ENCODE results near the gene NEDD4L. TPM values are rescaled to one million over a fixed set of nuclear protein-coding genes. Genes with fewer than 3 reads are reported as not detected.
"Not testable (repeated sequence)": the region's sequence is repeated elsewhere in the genome, so short reads cannot be mapped to it uniquely, and the experiment has no call there.

The NEDD4L gene
- total RNA-seq, 1 donor from 2014 or later, result 15.6 TPM

DNA sequence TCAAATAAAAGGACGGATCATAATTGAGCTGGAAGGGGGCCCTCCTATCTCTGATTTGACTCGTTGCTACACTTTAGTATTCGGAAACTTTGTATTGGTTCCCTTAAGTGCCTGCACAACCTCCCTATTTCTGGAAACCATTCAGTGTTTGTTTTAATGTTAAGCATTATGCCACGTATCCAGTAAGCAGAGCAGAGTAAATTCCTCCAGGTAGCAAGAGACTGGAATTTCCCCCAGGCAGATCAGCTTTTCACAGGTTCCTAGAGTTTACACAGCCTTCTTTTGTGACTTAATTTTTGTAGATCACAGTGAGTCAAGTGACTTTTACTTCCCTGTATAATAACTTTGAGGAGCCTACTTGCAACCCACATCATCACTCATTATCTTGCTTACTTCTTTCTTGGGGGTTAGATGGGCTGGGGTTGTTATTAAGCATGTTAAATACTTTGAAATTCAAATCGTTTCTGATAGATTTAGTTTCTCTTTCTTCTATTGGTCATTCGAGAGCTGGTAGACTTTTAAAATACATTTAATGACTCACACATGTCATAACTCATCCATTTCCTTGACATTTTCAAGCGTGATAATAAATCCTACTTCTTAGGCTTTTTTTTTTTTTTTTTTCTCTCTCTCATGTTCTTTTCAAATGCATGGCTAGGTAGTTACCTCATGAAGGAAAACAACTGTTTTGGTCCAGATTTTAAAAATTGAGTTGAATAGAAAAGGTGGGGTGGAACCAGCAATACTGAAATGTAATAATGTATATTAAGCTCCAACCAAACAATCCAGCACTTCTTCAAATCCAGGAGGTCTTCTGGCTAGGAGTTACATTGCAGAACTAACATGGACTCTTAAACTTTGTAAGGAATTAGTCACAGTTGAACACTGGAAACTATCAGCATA is 219.3 kb downstream of the NEDD4L start:
- no peaks in the 10 kb centered on the region for H3K9me3 ChIP-seq
- TF ChIP-seq, protein P1, sequence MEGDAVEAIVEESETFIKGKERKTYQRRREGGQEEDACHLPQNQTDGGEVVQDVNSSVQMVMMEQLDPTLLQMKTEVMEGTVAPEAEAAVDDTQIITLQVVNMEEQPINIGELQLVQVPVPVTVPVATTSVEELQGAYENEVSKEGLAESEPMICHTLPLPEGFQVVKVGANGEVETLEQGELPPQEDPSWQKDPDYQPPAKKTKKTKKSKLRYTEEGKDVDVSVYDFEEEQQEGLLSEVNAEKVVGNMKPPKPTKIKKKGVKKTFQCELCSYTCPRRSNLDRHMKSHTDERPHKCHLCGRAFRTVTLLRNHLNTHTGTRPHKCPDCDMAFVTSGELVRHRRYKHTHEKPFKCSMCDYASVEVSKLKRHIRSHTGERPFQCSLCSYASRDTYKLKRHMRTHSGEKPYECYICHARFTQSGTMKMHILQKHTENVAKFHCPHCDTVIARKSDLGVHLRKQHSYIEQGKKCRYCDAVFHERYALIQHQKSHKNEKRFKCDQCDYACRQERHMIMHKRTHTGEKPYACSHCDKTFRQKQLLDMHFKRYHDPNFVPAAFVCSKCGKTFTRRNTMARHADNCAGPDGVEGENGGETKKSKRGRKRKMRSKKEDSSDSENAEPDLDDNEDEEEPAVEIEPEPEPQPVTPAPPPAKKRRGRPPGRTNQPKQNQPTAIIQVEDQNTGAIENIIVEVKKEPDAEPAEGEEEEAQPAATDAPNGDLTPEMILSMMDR (IDR thresholded peaks at IDR 0.05), result no peak
- no peak for DNase-seq (ENCODE audit: low spot score in 2 of 2)
- H3K4me1 ChIP-seq, result no peaks in the 10 kb centered on the region
- no peaks in the 10 kb centered on the region for H3K27me3 ChIP-seq
- intact Hi-C loops (cut with DNase I), result no loop called here
- H3K27ac ChIP-seq, result no peak overlapping the region
- H3K4me3 ChIP-seq, result no peak overlapping the region
- no peaks in the 10 kb centered on the region for H3K36me3 ChIP-seq

DNA sequence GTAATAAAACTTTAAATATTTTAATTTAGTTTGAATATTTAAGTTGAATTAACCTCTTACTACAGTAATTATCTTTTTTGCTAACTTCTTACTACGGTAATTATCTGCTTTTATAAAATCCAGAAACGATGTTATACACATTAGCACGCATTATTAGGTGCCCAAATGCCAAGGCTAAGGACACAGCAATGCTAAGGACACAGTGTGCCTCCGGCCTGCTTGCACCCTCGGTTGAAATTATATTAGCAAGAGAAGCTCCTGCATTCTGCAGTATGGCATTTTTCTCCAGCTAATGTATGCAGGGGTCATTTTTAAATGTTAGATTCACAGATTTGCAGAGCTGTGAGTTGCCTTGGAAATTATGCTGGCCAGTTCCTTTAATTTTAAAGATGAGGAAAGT is 220.0 kb downstream of the NEDD4L start:
- no peak for DNase-seq (ENCODE audit: low spot score in 2 of 2)
- TF ChIP-seq, protein P1 (IDR thresholded peaks at IDR 0.05), result no peak
- no peak overlapping the region for H3K4me3 ChIP-seq
- H3K27ac ChIP-seq, result no peak overlapping the region
- no peaks in the 10 kb centered on the region for H3K36me3 ChIP-seq
- intact Hi-C loops (cut with DNase I), result no loop called here
- H3K9me3 ChIP-seq, result no peaks in the 10 kb centered on the region
- H3K27me3 ChIP-seq, result no peaks in the 10 kb centered on the region
- H3K4me1 ChIP-seq, result no peaks in the 10 kb centered on the region

DNA sequence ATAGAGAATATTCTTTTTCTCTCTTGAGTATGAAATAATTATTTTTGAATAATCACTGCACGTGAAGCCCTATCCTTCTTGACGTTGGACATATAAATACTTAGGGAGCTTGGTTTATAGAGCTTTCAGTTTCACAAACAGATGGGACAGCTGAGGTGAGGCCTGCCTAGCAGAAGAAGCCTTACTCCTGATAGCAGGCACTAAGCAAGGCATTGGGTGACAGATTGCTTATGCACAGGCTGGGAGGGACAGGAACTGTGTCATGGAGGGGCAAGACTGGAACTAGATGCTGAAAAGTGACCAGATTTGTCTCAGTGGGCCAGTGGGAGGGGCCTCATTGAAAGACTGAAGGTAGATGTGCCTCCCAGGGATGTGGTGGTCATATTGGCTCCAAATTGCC is 220.8 kb downstream of the NEDD4L start:
- TF ChIP-seq, protein P1 (IDR thresholded peaks at IDR 0.05), result no peak
- intact Hi-C loops (cut with DNase I), result no loop called here
- H3K4me1 ChIP-seq, result no peaks in the 10 kb centered on the region
- H3K27me3 ChIP-seq, result no peaks in the 10 kb centered on the region
- H3K36me3 ChIP-seq, result no peaks in the 10 kb centered on the region
- H3K27ac ChIP-seq, result no peak overlapping the region
- no peaks in the 10 kb centered on the region for H3K9me3 ChIP-seq
- H3K4me3 ChIP-seq, result no peak overlapping the region
- no peak for DNase-seq (ENCODE audit: low spot score in 2 of 2)

DNA sequence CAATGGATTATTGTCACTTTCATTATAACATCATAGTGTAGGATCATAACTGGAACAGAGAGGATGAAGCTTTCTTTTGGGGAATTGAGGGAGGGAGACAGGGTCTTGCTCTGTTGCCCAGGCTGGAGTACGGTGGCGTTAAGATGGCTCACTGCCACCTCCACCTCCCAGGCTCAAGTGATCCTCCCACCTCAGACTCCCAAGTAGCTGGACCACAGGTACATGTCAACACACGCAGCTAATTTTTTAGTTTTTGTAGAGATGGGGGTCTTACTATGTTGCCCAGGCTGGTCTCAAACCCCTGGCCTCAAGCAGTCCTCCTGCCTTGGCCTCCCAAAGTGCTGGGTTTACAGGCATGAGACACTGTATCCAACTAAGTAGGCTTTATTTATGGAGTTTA is 221.5 kb downstream of the NEDD4L start:
- H3K4me3 ChIP-seq; H3K9me3 ChIP-seq; H3K4me1 ChIP-seq; DNase-seq (ENCODE audit: low spot score in 2 of 2); H3K36me3 ChIP-seq; intact Hi-C loops (cut with DNase I); H3K27ac ChIP-seq; H3K27me3 ChIP-seq: not testable (repeated sequence)

DNA sequence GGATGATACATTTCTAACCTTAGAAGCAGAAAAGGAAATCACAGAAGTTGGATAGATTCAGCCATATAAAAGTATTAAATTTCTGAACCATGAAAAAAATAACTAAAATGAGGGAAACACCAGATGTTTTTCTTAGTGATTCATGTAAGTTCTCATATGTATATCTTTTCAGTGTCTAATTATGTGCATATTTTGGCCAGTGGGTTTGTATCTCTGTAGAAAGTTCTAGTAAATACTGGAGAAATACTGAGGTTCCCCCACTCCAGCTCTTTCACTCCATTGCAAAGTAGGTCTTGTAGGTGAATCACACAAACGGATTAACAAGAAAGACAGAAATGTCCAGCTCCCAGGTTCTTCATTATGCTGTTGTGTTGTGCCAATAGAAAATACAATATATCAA is 222.3 kb downstream of the NEDD4L start:
- TF ChIP-seq, protein P1 (IDR thresholded peaks at IDR 0.05), result no peak
- Histone ChIP-seq H3K36me3 (no peaks in the 10 kb centered on the region), H3K4me3 (no peak overlapping the region), H3K27me3 (no peaks in the 10 kb centered on the region), H3K27ac (no peak overlapping the region), H3K4me1 (no peaks in the 10 kb centered on the region), H3K9me3 (no peaks in the 10 kb centered on the region)
- DNase-seq (ENCODE audit: low spot score in 2 of 2), result no peak
- intact Hi-C loops (cut with DNase I), result no loop called here

DNA sequence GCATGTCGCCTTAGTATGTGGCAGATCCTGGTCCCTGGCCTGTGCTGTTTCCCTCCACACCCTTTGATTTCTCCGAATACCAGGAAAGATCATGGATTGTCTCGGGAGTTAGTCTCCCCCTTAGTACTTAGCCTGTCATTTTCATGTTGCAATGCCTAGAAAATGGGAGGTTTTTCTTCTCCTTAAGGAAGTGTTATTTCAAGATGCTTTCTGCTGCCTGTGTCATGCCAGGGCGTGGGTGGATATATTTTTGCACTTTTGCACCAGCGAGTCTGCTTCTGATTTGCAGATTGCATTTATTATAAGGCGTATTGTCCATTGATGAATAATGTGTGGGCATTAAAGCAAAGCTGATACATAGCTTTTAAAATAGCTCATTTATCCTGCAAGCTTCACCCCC is 223.5 kb downstream of the NEDD4L start:
- H3K27me3 ChIP-seq, result no peaks in the 10 kb centered on the region
- no peak for DNase-seq (ENCODE audit: low spot score in 2 of 2)
- intact Hi-C loops (cut with DNase I), result no loop called here
- no peaks in the 10 kb centered on the region for H3K36me3 ChIP-seq
- no peaks in the 10 kb centered on the region for H3K9me3 ChIP-seq
- TF ChIP-seq, protein P1 (IDR thresholded peaks at IDR 0.05), result no peak
- no peak overlapping the region for H3K27ac ChIP-seq
- H3K4me1 ChIP-seq, result no peaks in the 10 kb centered on the region
- H3K4me3 ChIP-seq, result no peak overlapping the region

Measured in ascending aorta (tissue), 2 donors.